HepG2 (cell line): Measurements from ENCODE around the gene DUS1L. TPM values are rescaled to one million over a fixed set of nuclear protein-coding genes. Genes with fewer than 3 reads are reported as not detected.
A peak's percentile ranks its signal among the peaks of the same experiment; 100 is the strongest.

Experiments used
- ARID5B ChIP-seq: IDR thresholded peaks from 2 replicates; pipeline ENCODE4 v1.4.0; 2020; ENCODE audit warnings: mild to moderate bottlenecking, missing genetic modification reagents
- CBX5 ChIP-seq: sonication (generic); formaldehyde crosslinking; IDR thresholded peaks from 2 replicates; pipeline ENCODE4 v1.4.0; 2020; ENCODE audit warnings: missing genetic modification reagents, borderline replicate concordance
- ERF ChIP-seq: IDR thresholded peaks from 2 replicates; pipeline ENCODE4 v1.6.1; 2018; ENCODE audit warnings: missing biosample characterization, missing genetic modification reagents
- HINFP ChIP-seq: sonication (generic); formaldehyde crosslinking; IDR thresholded peaks from 2 replicates; pipeline ENCODE4 v1.4.0; 2020; ENCODE audit warnings: low read depth, mild to moderate bottlenecking, missing genetic modification reagents
- IKZF5 ChIP-seq: IDR thresholded peaks from 2 replicates; pipeline ENCODE4 v1.6.1; 2018; ENCODE audit warnings: missing genetic modification reagents, mild to moderate bottlenecking, missing compliant biosample characterization
- ONECUT2 ChIP-seq: sonication (generic); formaldehyde crosslinking; IDR thresholded peaks from 2 replicates; pipeline ENCODE4 v1.4.0; 2020; ENCODE audit warnings: missing genetic modification reagents
- REXO4 ChIP-seq: sonication (generic); formaldehyde crosslinking; IDR thresholded peaks from 2 replicates; pipeline ENCODE4 v1.8.0; 2022; ENCODE audit warnings: missing genetic modification reagents, mild to moderate bottlenecking, borderline replicate concordance
- RNF2 ChIP-seq: fragments of 450-650 bp; conservative IDR thresholded peaks from 2 replicates; pipeline ENCODE4 v1.6.1; 2016; ENCODE audit warnings: low read depth
- SP5 ChIP-seq: IDR thresholded peaks from 2 replicates; pipeline ENCODE4 v1.6.1; 2016; ENCODE audit warnings: low read depth, borderline replicate concordance
- YEATS4 ChIP-seq: sonication (generic); formaldehyde crosslinking; IDR thresholded peaks from 2 replicates; pipeline ENCODE4 v1.4.0; 2020; ENCODE audit warnings: missing genetic modification reagents, borderline replicate concordance
- ZBTB49 ChIP-seq: sonication (generic); formaldehyde crosslinking; IDR thresholded peaks from 2 replicates; pipeline ENCODE4 v1.4.0; 2020; ENCODE audit warnings: missing genetic modification reagents, borderline replicate concordance
- ZNF235 ChIP-seq: sonication (generic); formaldehyde crosslinking; IDR thresholded peaks from 2 replicates; pipeline ENCODE4 v1.8.1; 2023; ENCODE audit warnings: mild to moderate bottlenecking, missing genetic modification reagents, borderline replicate concordance
- ZNF296 ChIP-seq: sonication (generic); formaldehyde crosslinking; conservative IDR thresholded peaks from 2 replicates; pipeline ENCODE4 v1.5.0; 2020; ENCODE audit warnings: mild to moderate bottlenecking, missing genetic modification reagents
- ZNF503 ChIP-seq: sonication (generic); formaldehyde crosslinking; IDR thresholded peaks from 2 replicates; pipeline ENCODE4 v1.4.0; 2020; ENCODE audit warnings: missing genetic modification reagents
- ZNF550 ChIP-seq: sonication (generic); formaldehyde crosslinking; IDR thresholded peaks from 2 replicates; pipeline ENCODE4 v1.4.0; 2020; ENCODE audit warnings: mild to moderate bottlenecking, missing genetic modification reagents, borderline replicate concordance
- ZNF577 ChIP-seq: sonication (generic); formaldehyde crosslinking; IDR thresholded peaks from 2 replicates; pipeline ENCODE4 v1.4.0; 2020; ENCODE audit warnings: mild to moderate bottlenecking, low read depth, missing genetic modification reagents, borderline replicate concordance
- polyA plus RNA-seq, 8 experiments: library from polyadenylated mRNA; depleted of rRNA in 3 of 8; stranded (reverse) in 7 of 8; unstranded in 1 of 8; fragments of >200 nt; fragmentation: Illumina TruSeq in 4 of 8; extraction: Trizol in 4 of 8; gene quantifications; 2 replicates each; pipeline versions ENCODE4 v1.2.1 to v1.2.3, GENCODE V29; 2011 to 2016; ENCODE audit warnings: low read depth in 4 of 8, missing spikeins in 1 of 8, mixed read lengths in 1 of 8; ENCODE audit not compliant: insufficient read depth in 1 of 8
- total RNA-seq, 5 experiments: library from RNA; depleted of rRNA; stranded (reverse); fragments of >200 nt; fragmentation: Illumina TruSeq; extraction: Trizol; gene quantifications; 2 replicates each; pipeline ENCODE4 v1.2.3, GENCODE V29; 2016; ENCODE audit warnings: low read depth in 1 of 5

The DUS1L gene
- total and polyA plus RNA-seq, 2 of the 13 experiments (the other 11 are each of a cell fraction or from before 2014, with no cell fraction given): 81.0 to 109 TPM

- TF ChIP-seq IKZF5 (CRISPR knock-in tag) (0 out of 2 replicates have a peak, but pooled peaks have one; percentile 28), ZNF235 (CRISPR knock-in tag) (0 out of 2 replicates have a peak, but pooled peaks have one; percentile 41), HINFP (peak; percentile 73), ZNF550 (CRISPR knock-in tag) (0 out of 2 replicates have a peak, but pooled peaks have one; percentile 11), ZBTB49 (CRISPR knock-in tag) (no peak), ONECUT2 (CRISPR knock-in tag) (no peak), REXO4 (CRISPR knock-in tag) (no peak), ZNF577 (CRISPR knock-in tag) (no peak), CBX5 (CRISPR knock-in tag) (no peak; the same call in 1 of the 2 replicates), ZNF296 (CRISPR knock-in tag) (peak; percentile 67), ERF (peak; percentile 15; the same call in 1 of the 2 replicates), RNF2 (peak; percentile 35; the same call in 1 of the 2 replicates), YEATS4 (CRISPR knock-in tag) (peak; percentile 65; the same call in 1 of the 2 replicates), SP5 (peak; percentile 64), ZNF503 (0 out of 2 replicates have a peak, but pooled peaks have one; percentile 8), ARID5B (CRISPR knock-in tag) (peak; percentile 41; the same call in 1 of the 2 replicates)
Observed at GRCh38 chr17:82056729-82057621, 8.6 kb downstream of the DUS1L start (continued).
